ENCODE data around the gene CFAP97D1.

DNA sequence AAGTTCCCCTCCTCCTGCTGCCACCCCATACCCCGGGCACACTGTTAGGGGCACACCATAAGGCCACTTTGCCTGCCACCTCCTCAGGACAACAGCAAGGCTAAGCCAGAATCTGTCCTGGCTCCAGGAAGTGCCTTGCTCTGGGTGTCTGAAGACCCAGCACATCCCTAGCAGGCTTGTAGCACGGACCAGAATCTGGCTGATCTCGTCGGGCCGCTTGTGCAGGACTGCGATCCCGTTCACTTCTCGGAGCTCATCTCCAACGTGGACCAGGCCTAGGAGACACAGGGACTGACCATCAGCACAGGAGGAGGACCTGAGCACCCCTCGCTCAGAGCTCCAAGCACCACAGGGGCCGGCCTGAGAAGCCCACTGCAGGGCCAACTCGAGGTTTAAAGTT is 45.3 kb downstream of the CFAP97D1 start:
- TF ChIP-seq EZH2 (IDR thresholded peaks at IDR 0.05) (no peak), POLR2AphosphoS5 (IDR thresholded peaks at IDR 0.05; ENCODE audit: borderline replicate concordance, low read depth, low read length) (no peak)

Data from SK-N-MC (cell line).